HL-60 (cell line): Measurements from ENCODE around the gene SOS2.
"Not testable (repeated sequence)": the region's sequence is repeated elsewhere in the genome, so short reads cannot be mapped to it uniquely, and the experiment has no call there.

ENCODE experiments used
- CTCF ChIP-seq: IDR thresholded peaks from one replicate; pipeline ENCODE4 v1.5.1; 2011; ENCODE audit warnings: low read length, control low read depth, inconsistent platforms; ENCODE audit not compliant: insufficient read depth
- POLR2AphosphoS5 ChIP-seq: IDR thresholded peaks from 2 replicates; pipeline ENCODE4 v1.6.1; 2012; ENCODE audit warnings: low read depth
- TF ChIP-seq, protein P1 (sequence below): IDR thresholded peaks from 2 replicates; pipeline ENCODE4 v1.6.1; 2012; ENCODE audit warnings: low read depth; ENCODE audit not compliant: insufficient replicate concordance

GRCh38 chr14:50073663-50074062 is 157.7 kb downstream of the SOS2 start:
- TF ChIP-seq POLR2AphosphoS5, CTCF: not testable (repeated sequence)
- TF ChIP-seq, protein P1, sequence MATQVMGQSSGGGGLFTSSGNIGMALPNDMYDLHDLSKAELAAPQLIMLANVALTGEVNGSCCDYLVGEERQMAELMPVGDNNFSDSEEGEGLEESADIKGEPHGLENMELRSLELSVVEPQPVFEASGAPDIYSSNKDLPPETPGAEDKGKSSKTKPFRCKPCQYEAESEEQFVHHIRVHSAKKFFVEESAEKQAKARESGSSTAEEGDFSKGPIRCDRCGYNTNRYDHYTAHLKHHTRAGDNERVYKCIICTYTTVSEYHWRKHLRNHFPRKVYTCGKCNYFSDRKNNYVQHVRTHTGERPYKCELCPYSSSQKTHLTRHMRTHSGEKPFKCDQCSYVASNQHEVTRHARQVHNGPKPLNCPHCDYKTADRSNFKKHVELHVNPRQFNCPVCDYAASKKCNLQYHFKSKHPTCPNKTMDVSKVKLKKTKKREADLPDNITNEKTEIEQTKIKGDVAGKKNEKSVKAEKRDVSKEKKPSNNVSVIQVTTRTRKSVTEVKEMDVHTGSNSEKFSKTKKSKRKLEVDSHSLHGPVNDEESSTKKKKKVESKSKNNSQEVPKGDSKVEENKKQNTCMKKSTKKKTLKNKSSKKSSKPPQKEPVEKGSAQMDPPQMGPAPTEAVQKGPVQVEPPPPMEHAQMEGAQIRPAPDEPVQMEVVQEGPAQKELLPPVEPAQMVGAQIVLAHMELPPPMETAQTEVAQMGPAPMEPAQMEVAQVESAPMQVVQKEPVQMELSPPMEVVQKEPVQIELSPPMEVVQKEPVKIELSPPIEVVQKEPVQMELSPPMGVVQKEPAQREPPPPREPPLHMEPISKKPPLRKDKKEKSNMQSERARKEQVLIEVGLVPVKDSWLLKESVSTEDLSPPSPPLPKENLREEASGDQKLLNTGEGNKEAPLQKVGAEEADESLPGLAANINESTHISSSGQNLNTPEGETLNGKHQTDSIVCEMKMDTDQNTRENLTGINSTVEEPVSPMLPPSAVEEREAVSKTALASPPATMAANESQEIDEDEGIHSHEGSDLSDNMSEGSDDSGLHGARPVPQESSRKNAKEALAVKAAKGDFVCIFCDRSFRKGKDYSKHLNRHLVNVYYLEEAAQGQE = not testable (repeated sequence)
